ENCODE measurements around the gene CNPY4.

The CNPY4 gene, protein sequence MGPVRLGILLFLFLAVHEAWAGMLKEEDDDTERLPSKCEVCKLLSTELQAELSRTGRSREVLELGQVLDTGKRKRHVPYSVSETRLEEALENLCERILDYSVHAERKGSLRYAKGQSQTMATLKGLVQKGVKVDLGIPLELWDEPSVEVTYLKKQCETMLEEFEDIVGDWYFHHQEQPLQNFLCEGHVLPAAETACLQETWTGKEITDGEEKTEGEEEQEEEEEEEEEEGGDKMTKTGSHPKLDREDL

DNA sequence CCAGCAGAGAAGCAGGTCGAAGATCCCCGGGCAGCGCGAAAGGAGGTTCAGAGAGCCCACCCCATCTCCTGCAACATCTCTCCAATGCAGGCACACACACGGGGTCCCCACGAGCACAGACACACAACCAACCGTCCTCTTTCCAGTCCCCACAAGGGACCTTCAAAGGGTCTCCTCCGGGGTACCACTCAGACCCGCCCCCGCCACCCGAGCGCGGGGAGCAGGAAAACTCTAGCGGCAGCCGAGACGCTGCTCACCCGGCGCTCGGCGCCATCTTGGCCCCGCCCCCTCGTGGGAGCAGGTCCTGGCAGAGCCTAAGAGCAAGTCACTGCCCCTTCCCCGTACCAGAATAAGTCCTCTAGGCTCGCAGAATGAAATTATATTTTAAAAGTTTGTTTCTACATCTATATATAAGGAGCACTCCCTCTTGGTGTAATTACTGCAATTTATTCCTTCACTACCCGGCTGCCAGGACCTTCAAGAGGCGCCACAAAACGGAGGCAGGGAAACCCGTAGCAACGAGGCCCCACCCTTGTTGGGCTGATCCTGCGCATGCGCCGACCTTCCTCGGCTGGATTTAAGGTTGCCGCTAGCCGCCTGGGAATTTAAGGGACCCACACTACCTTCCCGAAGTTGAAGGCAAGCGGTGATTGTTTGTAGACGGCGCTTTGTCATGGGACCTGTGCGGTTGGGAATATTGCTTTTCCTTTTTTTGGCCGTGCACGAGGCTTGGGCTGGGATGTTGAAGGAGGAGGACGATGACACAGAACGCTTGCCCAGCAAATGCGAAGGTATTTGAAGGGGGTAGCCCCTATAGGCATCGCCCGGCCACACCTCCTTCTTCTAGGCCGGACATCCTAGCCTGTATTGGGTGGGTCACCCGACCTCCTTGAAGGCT, at the start of gene CNPY4, which contains the start of gene TAF6:
Gene CNPY4, plus strand, starts transcription at position 563 of the 898 bp plus-strand sequence. Its CDS starts 111 bp downstream, at position 674.
Gene TAF6, minus strand, starts transcription at position 287 of the 898 bp plus-strand sequence. CDS start 5,149 bp downstream, outside the sequence.
- TF ChIP-seq, protein P1, sequence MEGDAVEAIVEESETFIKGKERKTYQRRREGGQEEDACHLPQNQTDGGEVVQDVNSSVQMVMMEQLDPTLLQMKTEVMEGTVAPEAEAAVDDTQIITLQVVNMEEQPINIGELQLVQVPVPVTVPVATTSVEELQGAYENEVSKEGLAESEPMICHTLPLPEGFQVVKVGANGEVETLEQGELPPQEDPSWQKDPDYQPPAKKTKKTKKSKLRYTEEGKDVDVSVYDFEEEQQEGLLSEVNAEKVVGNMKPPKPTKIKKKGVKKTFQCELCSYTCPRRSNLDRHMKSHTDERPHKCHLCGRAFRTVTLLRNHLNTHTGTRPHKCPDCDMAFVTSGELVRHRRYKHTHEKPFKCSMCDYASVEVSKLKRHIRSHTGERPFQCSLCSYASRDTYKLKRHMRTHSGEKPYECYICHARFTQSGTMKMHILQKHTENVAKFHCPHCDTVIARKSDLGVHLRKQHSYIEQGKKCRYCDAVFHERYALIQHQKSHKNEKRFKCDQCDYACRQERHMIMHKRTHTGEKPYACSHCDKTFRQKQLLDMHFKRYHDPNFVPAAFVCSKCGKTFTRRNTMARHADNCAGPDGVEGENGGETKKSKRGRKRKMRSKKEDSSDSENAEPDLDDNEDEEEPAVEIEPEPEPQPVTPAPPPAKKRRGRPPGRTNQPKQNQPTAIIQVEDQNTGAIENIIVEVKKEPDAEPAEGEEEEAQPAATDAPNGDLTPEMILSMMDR (IDR thresholded peaks at IDR 0.05; ENCODE audit: low read depth, low read length), result no peak
- in situ Hi-C loops (cut with HindIII; ENCODE audit: low sequenced_read_pairs), result no loop called here
- peak within 1 kb of the TSS; percentile 96 for H3K4me3 ChIP-seq (ENCODE audit: low read depth, low read length)
- peak; percentile 97 for DNase-seq (ENCODE audit: low read depth, low spot score)

DNA sequence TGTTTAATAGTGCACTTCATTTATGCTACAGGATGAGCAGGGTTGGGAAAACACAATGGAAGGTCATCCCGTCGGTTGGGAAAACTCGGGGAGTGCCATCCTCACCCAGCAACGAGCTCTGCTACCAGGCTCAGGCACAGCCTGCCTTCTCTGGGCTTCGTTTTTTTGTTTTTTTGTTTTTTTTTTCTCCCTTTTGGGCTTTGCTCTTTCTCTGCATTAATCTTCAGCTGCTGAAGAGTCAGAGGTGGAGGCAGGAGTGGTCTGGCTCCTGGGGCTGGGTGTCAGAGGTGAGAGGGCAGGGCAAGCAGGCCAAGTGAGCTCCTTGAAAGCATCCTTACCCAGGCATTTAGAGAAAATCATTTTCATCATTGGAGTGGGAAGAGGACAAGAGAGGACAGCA, 49.4 kb upstream of the CNPY4 start:
- H3K4me3 ChIP-seq (ENCODE audit: low read depth, low read length), result no peak overlapping the region
- TF ChIP-seq, protein P1 (IDR thresholded peaks at IDR 0.05; ENCODE audit: low read depth, low read length), result no peak
- in situ Hi-C loops (cut with HindIII; ENCODE audit: low sequenced_read_pairs), result no loop called here
- no peak for DNase-seq (ENCODE audit: low read depth, low spot score)

DNA sequence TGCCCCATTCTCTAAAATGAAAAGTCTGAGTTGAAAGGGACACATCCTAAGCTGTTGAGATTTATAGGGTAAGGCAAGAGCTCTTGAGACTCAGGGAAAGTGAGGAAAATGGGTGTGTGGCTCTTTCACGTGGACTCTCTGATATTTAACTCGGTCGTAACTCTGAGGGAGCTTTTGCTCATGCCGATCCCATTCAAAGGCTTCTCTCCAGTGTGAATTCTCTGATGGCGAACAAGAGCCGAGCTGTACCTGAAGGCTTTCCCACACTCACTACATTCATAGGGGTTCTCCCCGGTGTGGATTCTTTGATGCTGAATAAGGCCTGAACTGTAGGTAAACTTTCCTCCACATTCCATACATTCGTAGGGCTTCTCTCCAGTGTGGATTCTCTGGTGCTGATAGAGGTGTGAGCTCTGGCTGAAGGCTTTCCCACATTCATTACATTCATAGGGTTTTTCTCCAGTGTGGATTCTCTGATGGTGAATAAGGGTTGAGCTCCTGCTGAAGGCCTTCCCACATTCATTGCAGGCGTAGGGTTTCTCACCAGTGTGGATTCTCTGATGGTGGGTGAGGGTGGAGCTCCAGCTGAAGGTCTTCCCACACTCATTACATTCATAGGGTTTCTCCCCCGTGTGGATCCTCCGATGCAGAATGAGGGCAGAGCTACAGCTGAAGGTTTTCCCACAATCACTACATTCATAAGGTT, 48.3 kb upstream of the CNPY4 start:
- DNase-seq (ENCODE audit: low read depth, low spot score), result no peak
- in situ Hi-C loops (cut with HindIII; ENCODE audit: low sequenced_read_pairs), result no loop called here
- TF ChIP-seq, protein P1 (IDR thresholded peaks at IDR 0.05; ENCODE audit: low read depth, low read length), result no peak
- H3K4me3 ChIP-seq (ENCODE audit: low read depth, low read length), result no peak overlapping the region

DNA sequence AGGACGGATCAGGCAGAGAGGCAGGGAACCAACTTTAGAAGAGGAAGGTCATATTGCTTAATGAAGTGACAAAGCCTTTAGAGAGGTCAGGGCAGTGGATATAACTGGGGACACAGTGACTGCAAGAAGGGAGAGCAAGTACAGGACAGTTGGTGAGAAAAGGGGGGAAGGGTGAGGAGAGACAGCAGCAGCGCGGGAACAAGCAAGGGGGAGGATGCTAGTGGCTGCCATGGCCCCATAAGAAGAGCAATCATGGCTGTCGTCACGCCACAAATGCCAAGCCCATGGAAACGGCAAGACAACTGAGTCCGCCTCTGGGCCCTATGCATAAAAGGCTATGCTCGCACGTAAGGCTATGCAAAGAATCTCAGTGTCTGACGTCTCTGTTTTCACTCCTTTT, 47.0 kb upstream of the CNPY4 start:
- no peak overlapping the region for H3K4me3 ChIP-seq (ENCODE audit: low read depth, low read length)
- in situ Hi-C loops (cut with HindIII; ENCODE audit: low sequenced_read_pairs), result no loop called here
- TF ChIP-seq, protein P1 (IDR thresholded peaks at IDR 0.05; ENCODE audit: low read depth, low read length), result no peak
- no peak for DNase-seq (ENCODE audit: low read depth, low spot score)

DNA sequence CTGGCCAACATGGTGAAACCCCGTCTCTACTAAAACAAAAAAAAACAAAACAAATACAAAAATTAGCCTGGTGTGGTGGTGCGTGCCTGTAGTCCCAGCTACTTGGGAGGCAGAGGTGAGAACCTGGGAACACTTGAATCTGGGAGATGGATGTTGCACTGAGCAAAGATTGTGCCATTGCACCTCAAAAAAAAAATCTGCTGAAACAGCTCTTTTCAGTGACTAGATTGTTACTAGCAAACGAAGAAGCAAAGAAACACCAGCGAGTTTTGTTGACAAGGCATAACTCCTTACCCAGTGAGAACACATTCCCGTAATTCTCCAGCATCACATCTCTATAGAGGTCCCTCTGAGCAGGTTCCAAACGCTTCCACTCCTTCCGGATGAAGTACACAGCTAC, 44.6 kb upstream of the CNPY4 start:
- no peak for DNase-seq (ENCODE audit: low read depth, low spot score)
- TF ChIP-seq, protein P1 (IDR thresholded peaks at IDR 0.05; ENCODE audit: low read depth, low read length), result no peak
- no peak overlapping the region for H3K4me3 ChIP-seq (ENCODE audit: low read depth, low read length)
- in situ Hi-C loops (cut with HindIII; ENCODE audit: low sequenced_read_pairs), result no loop called here

DNA sequence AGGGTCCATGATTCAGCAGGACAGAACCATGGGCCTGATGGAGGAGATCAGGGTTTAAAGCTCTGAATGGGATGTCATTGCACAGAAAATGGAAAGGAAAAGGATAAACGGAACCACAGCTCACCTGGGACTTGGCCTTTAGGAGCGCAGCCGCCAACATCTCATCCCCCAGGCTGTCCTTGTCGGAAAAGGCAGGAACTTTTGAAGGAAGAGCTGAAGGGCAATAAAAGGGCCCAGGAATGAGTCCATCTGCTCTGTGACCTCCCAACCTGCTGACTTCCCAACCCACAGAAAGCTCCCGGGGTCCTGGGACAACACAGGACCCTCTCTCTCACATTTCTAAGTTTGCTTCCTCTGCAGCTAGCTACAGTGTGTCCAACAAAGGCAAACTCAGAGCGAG, 44.0 kb upstream of the CNPY4 start:
- H3K4me3 ChIP-seq (ENCODE audit: low read depth, low read length), result no peak overlapping the region
- no peak for DNase-seq (ENCODE audit: low read depth, low spot score)
- in situ Hi-C loops (cut with HindIII; ENCODE audit: low sequenced_read_pairs), result no loop called here
- TF ChIP-seq, protein P1 (IDR thresholded peaks at IDR 0.05; ENCODE audit: low read depth, low read length), result no peak

All from astrocyte of the spinal cord (primary cell).